Bronchial epithelial cell (primary cell): Measurements from ENCODE around the gene PYDC1. TPM values are rescaled to one million over a fixed set of nuclear protein-coding genes. Genes with fewer than 3 reads are reported as not detected.

Source experiments
- DNase-seq: peaks from one replicate; pipeline ENCODE4 v3.0.0-alpha.2; 2010; ENCODE audit warnings: low read depth
- FAIRE-seq: peaks from 2 replicates; lab custom pipeline; 2011; peaks lifted over from hg19 to GRCh38; lab: Jason Lieb, UNC
- H3K27me3 ChIP-seq: 2 replicates; pipeline ENCODE4 v1.5.1; 2011; ENCODE audit warnings: low read length; ENCODE audit not compliant: control insufficient read depth, insufficient read depth
- H3K36me3 ChIP-seq: 2 replicates; pipeline ENCODE4 v1.5.1; 2011; ENCODE audit warnings: low read length; ENCODE audit not compliant: control insufficient read depth, insufficient read depth
- H3K4me3 ChIP-seq: 2 replicates; pipeline ENCODE4 v1.5.1; 2011; ENCODE audit warnings: mild to moderate bottlenecking, low read depth, low read length, control low read depth
- total RNA-seq: library from RNA; depleted of rRNA; stranded (reverse); fragments of >200 nt; gene quantifications from 2 replicates; pipeline ENCODE4 v1.2.1, GENCODE V29; 2014
- TF ChIP-seq, protein P1 (sequence below): IDR thresholded peaks from 2 replicates; pipeline ENCODE4 v1.5.1; 2011; ENCODE audit warnings: mild to moderate bottlenecking, moderate library complexity, low read length, control low read depth, inconsistent platforms; ENCODE audit not compliant: insufficient read depth, severe bottlenecking

The PYDC1 gene
- total RNA-seq, 1 donor from 2014 or later, result not detected

DNA sequence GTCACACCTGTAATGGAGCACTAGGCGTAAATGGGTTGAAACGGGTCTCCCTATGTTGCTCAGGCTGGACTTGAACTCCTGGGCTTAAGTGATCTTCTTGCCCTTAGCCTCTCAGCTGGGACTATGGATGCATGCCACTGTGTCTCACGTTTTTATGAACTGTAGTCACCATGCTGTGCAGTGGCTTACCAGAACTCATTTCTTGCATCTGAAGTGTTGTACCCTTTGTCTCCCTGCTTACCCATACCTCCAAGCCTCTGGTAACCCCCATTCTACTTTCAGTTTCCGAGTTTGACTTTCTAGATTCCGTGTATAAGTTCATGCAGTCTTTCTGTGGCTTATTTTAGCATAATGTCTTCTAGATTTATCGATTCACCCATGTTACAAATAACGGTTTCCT, 22.0 kb downstream of the PYDC1 start:
- H3K36me3 ChIP-seq, result peaks cover 29% of the 10 kb centered on the region
- FAIRE-seq (no peak), DNase-seq (no peak)
- no peak overlapping the region for H3K4me3 ChIP-seq
- TF ChIP-seq, protein P1, sequence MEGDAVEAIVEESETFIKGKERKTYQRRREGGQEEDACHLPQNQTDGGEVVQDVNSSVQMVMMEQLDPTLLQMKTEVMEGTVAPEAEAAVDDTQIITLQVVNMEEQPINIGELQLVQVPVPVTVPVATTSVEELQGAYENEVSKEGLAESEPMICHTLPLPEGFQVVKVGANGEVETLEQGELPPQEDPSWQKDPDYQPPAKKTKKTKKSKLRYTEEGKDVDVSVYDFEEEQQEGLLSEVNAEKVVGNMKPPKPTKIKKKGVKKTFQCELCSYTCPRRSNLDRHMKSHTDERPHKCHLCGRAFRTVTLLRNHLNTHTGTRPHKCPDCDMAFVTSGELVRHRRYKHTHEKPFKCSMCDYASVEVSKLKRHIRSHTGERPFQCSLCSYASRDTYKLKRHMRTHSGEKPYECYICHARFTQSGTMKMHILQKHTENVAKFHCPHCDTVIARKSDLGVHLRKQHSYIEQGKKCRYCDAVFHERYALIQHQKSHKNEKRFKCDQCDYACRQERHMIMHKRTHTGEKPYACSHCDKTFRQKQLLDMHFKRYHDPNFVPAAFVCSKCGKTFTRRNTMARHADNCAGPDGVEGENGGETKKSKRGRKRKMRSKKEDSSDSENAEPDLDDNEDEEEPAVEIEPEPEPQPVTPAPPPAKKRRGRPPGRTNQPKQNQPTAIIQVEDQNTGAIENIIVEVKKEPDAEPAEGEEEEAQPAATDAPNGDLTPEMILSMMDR, result no peak
- H3K27me3 ChIP-seq, result no peaks in the 10 kb centered on the region

DNA sequence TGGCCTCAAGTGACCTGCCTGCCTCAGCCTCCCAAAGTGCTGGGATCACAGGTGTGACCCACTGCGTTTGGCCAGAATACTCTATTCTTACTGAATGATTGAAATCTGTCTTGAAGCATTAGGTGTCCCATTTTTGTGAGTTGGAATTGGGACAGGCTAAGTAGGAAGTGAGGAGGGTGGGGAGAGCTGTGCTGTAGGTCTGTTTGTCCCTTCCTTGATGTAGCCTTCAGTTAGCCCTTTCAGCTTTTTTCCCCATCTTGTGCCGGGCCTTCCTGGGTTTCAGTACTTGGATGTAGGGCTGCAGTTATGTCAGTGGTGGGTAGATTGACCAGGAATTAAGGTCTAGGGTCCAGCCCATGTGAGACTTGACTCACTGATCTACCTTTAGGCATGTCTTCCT, 23.1 kb downstream of the PYDC1 start:
- peaks cover 35% of the 10 kb centered on the region for H3K36me3 ChIP-seq
- TF ChIP-seq, protein P1, result no peak
- H3K4me3 ChIP-seq, result no peak overlapping the region
- H3K27me3 ChIP-seq, result no peaks in the 10 kb centered on the region
- FAIRE-seq (no peak), DNase-seq (no peak)

DNA sequence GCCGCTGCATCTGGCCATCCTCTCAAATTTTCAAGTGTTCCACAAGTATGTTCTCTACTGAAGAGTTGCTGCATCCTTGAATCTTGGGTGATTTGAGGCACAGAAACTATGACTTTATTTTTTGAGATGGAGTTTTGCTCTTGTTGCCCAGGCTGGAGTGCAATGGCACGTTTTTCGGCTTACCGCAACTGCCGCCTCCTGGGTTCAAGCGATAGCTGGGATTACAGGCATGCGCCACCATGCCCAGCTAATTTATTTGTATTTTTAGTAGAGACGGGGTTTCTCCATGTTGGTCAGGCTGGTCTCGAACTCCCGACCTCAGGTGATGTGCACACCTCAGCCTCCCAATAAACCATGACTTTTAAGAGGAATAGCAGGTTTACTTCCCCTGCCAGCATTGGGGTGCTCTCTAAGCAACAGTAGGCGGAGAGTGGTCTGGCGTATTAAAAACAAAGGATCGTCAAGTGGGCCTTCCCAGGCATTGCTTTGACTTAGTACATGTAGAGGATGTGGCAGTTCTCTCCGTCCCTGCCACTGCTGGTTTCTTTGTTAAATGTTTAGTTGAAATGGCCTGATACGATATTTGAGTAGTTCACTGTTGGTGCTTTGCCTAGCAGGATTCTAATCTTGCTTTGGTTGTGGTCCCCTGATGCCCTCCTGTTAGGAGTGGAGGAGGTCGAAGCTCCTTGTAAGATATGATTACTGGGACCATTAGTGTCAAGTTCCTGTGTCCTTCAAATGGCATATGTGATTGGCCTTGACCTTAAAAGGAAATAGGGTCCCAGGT, 23.9 kb downstream of the PYDC1 start:
- peaks cover 43% of the 10 kb centered on the region for H3K36me3 ChIP-seq
- no peak for DNase-seq
- TF ChIP-seq, protein P1, result no peak
- H3K27me3 ChIP-seq, result no peaks in the 10 kb centered on the region
- FAIRE-seq, result no peak
- H3K4me3 ChIP-seq, result no peak overlapping the region

DNA sequence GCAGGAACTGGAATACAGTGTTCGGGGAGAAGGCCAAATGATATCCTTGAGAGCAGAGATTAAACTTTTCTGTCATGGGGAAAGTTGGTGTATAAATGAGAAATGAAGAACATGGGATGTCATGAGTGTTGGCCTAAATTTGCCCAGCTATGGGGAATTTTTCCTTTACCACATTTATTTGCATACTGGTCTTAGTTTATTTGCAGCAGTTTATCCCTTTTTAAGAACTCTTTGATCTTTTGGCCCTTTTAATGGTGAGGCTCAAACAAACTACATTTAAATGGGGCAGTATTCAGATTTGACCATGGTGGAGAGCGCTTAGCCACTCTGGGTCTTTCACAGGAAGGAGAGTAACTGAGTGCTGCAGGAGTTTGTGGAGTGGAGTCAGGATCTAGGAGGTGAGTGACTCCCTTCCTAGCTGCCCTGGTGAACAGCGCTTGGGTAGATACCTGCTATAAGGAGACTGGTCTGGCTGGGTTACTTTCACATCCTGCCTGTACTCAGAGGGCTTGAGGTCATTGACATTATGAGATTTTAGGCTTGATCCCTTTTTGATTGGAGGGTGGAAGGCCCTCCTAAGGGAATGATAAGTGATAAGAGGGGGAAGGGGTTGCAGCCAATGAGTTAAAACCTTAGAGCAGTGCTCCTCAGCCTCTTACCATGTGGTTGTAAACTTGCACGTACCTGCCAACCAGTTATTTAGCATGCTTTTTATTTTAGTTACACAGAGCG, 25.1 kb downstream of the PYDC1 start:
- TF ChIP-seq, protein P1, result no peak
- Histone ChIP-seq H3K36me3 (peaks cover 49% of the 10 kb centered on the region), H3K27me3 (no peaks in the 10 kb centered on the region), H3K4me3 (no peak overlapping the region)
- no peak for DNase-seq
- no peak for FAIRE-seq

DNA sequence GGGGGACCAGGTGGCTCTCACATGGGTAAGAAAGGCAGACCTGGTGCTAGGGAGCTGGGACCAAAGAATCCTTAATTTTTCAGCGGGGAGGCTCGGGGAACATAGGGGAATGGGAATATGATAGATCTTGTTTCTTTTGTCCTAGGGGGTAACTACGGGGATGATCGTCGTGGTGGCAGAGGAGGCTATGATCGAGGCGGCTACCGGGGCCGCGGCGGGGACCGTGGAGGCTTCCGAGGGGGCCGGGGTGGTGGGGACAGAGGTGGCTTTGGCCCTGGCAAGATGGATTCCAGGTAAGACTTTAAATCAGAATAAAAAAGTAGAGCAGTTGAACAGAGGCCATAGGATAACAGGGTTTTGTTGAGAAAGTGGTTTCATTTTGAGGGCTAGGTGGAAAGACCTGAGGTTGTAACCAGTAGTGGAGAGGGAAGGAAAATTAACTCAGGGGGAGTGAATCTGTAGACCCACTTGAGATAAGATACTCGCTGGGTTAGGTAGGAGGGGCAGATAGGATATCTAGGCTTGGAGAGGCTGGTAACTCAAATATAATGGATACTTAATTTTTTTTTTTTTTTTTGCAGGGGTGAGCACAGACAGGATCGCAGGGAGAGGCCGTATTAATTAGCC, 26.0 kb downstream of the PYDC1 start:
- FAIRE-seq, result no peak
- Histone ChIP-seq H3K36me3 (peaks cover 55% of the 10 kb centered on the region), H3K4me3 (no peak overlapping the region), H3K27me3 (no peaks in the 10 kb centered on the region)
- no peak for DNase-seq
- TF ChIP-seq, protein P1, result no peak
